HG03135 (cell line): ENCODE results near the gene SNPH.

Source experiments
- ATAC-seq: cut with Tn5 transposase; IDR thresholded peaks from one replicate; pipeline ENCODE4 v1.9.1; 2021; ENCODE audit warnings: mild to moderate bottlenecking, moderate library complexity; ENCODE audit not compliant: unreplicated experiment

SNPH gene

DNA sequence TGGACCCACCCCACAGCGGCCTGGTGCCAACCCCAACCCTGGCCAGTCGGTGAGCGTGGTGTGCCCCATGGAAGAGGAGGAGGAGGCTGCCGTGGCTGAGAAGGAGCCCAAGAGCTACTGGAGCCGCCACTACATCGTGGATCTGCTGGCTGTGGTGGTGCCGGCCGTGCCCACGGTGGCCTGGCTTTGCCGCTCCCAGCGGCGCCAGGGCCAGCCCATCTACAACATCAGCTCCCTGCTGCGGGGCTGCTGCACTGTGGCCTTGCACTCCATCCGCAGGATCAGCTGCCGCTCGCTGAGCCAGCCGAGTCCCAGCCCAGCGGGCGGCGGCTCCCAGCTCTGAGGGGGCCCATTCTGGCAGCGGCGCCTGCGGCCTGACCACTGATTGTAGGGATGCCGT is 39.6 kb downstream of the SNPH start:
- no peak for ATAC-seq

DNA sequence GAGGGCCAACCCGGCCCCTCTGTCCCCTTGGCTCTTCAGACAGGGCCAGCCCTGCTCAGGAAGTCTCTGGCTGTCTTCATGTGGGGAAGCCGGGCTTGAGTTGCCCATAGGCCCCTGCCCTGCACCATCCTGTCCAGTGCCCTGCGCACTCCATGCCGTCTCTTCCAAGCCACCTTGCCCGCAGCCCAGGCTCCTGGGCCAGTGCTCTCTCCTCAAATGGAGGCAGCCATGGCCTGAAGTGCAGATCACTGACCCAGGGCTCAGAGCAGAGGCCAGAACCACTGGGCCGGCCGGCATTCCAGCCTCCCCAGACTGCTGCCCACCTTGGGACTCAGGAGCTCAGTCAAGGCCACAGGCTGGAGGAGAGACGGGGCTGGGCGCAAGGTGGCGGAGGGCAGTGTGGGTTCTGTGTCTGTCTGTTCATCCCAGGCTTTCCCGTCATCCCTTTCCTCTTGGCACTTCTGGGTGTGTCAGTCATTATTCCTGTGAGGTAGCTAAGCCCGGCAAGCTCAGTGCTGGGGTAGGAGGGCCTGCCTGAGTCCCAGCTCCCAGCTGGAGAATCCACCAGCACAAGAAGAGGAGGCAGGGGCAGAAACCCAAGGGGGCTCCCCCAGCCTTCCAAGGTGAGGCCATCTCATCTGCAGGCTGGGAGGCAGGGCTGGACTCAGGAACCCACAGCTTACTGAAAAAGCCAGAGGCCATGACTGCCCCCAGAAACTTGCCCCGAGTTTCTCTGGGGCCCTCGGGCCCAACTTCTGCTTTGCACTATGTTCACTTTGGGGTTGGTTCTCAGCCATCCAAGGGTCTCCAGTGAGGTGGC is 40.4 kb downstream of the SNPH start:
- ATAC-seq, result no peak

DNA sequence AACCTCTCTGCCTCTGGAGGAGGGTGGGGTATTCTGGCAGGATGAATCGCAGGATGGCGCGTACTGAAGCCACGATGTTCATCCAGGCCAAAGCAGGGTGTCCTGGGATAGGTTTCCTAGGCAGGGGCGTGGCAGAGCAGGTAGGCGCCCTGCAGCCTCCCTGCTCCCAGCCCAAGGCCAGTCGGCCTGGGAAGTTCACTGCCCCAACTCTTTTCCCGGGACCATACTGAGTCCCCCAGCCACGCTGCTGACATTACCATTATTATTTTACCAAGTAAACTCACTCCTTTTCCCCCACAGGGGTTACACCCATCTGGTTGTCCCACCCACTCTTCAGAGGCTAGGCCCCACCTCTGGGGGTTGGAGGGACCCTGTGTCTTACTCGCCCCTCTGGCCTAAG is 41.1 kb downstream of the SNPH start:
- no peak for ATAC-seq

DNA sequence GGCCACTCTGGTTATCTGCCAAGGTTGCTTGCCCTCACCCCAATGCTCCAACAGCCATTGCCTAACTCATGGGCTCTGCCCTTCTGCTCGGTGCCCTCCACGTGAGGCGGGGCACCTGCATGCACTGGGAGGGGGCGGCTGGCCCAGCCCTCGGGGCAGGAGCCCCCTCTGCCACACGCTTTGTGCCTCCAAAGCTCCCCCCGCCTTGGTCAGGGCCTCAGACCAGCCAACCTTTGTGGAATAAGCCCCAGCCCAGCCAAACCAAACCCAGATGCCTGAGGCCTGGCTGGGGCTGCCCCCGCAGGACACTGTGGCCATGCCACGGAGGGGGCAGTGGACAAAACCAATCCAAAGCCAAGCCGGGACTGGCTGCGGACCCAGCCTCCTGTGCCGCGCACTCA is 41.5 kb downstream of the SNPH start:
- no peak for ATAC-seq

DNA sequence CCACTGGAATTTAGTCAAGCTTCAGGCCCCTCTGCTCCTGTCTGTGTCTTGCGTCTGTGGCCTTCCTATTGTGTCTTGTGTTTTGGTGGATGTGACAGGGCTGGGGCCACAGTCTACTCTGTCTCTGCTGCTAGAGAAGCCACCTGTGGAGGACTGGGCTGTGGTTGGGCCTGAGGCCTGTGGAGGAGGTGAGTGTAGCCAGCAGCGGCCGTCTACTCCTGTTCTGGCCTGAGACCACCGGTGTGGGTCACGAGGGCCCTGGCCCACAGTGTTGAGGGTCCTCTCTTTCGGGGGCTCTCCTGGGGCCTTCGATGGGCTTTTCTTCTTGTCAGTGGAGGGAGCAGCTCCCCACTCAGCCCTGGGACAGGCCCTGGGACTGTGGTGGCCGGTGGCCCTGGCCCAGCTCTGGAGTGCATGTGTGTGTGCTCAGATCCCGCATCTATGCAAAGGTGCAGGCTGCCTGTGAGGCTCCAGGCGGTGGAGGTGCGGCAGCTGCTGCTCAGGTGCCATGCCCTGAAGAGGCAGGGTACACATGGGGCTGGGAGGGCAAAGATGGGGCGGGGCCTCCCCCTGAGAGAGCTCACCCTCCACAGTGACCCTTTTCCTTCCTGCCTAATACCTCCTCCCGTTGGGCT is 42.1 kb downstream of the SNPH start:
- ATAC-seq, result no peak

DNA sequence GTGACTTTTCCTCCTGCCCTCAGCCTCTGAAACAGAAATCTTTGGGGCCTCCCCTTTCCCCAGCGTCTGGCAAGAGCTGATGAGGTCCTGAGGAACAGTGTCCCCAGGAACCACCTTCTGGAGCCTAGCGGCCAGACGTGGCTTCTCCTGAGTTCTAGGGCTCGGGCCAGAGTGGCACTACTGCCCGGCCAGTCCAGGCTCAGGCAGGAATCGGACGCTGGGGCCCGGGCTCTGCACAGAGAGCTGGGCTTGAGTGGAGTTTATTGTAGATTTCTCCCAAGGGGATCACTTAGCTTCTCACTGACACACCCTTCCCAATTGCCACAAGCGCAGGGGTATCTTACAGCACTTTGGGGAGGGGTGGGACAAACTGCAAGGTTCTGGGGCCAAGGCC is 42.6 kb downstream of the SNPH start:
- no peak for ATAC-seq

DNA sequence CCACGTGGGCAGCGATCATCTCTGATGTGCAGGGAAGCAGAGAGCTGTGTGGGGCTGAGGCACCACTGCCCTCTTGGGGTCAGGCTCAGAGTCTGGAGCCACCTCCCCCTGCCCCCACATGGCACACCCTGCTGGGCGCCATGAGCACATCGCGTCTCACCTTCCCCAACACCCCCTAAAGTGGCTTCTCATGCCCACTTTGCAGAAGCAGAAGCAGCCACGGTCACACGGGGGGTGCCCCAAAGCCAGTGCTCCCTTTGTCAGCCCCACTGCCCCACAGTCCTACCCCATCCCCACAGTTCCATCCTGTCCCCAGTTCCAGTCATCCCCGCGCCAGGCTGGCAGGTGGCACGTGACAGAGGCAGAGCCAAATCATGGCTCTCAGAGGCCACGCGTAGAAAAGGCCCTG is 43.3 kb downstream of the SNPH start:
- ATAC-seq, result no peak

DNA sequence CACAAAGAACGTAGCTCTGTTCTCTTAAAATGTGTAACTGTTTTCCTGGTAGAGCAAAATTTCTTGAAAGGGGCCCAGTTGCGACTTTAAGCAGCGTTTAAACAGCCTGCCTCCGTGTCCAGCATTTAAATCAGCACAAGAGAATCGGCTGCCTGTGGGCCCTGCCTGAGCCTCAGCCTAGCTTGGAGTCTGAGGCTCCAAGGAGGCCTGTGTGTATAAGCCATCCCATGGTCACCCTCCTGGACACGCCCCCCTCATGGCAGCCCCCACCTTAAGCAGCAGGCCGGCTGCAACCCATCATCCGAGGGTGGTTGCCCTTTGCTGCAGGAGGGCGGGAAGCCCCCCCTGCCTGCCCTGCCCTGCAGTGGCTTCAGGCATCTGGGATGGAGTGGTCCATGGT is 44.0 kb downstream of the SNPH start:
- no peak for ATAC-seq

DNA sequence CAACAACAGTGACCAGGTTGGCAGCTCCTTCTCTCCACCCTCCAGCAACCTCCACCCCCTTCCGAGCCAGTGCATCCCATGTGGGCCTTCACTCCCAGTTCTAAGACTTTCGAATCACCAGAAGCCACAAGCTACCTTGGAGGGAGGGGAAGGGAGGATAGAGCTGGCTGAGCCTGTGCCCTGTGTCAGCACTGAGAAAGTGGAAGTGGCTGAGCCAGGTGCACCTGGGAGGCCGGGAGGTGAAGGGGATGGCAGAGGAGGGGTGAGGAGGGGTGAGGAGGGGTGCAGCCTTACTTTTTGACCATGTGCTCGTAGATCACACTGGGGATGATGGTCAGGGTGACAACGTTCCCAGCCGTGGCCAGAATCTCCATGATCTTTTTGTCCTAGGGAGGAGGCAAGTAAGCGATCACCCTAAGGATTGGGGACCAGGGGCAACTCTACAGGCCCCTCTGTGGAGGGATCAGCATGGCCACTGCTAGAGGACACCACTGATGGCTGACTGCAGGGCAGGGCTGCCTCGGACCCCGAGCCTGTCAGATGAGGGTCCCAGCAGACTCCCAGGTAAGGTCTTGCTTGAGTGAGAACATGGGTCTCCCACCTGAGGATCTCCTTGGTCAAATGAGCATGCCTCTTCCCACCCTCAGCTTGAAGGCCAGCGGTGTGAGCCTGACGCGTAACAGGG is 44.6 kb downstream of the SNPH start:
- ATAC-seq, result no peak

DNA sequence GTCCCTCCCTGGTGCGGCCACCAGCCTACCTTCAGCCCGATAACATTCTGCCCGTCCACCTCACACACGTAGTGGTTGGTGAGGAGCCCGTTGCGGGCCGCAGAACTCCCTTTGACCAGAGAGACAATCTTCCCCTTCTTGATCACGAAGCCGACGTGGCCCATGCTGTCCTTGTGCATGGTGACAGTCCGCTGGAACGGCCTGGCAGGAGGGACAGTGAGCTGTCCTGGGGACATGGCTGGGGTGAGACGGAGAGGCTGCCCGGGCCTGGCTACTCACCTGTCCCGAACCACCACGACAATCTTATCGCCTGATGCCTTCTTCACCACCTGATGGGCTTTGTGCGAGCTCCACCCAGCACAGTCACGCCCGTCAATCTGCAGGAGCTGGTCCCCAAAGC is 46.2 kb downstream of the SNPH start:
- no peak for ATAC-seq

DNA sequence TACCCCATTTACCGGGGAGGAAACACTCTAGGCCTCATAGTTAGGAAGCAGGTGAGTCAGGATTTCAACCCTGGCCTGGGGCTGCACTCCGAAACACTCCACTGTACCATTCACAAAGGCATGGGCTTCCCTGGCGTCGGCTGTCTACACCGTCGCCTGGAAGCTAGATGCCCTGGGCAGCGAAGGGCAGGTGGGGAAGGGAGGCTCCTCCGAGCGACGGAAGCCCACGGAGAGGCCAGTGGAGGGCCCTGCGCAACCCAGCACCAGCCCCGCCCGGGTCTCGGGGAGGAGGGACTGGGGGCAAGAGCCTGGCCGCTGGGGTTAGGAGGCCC is 46.8 kb downstream of the SNPH start:
- no peak for ATAC-seq

DNA sequence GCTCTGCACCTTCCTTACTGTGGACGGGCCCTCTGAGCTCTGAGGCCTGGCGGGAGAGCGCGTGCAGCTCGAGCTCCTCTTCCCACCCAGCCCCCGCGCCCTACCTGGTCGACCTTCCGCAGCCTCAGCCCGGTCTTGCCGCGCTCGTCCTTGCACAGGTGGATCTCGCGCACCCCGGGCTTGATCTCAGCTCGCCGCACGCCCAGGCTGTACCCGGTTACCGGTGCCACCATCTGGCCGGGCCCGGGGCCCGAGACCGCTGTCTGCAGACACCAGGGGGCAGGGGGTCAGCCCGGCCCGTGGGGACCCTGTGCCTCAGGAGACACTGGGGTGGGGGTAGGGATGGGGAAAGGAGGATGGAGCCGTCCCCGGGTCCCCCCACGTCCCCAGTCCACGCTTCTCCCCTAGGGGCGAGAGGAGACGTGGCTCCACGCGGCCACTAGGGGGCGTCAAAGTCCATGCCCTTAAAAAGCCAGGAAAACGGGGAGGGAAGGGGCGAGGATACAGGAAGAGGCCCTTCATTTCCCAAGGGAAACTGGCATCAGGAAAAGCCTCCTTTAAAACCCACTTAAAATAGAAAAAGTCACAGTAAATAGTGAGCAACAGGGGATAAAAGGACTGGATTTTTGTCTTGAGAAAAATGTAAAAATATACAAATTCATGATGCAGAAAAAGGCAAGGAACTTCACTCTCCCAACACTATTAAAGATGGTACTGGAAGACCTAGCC is 47.3 kb downstream of the SNPH start:
- ATAC-seq, result no peak

DNA sequence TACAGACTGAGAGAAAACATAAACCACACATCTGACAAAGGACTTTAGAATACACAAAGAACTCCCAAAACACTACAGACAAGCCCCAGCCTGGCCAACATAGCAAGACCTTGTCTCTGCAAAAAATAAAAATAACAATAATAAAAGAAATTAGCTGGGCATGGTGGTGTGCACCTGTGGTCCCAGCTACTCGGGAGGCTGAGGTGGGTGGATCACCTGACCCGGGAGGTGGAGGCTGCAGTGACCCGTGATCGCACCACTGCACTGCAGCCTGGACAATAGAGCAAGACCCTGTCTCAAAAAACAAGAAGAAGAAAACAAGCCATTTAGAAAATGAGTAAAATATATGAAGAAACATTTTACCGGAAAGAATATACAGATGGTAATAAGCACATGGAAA is 49.7 kb downstream of the SNPH start:
- no peak for ATAC-seq

DNA sequence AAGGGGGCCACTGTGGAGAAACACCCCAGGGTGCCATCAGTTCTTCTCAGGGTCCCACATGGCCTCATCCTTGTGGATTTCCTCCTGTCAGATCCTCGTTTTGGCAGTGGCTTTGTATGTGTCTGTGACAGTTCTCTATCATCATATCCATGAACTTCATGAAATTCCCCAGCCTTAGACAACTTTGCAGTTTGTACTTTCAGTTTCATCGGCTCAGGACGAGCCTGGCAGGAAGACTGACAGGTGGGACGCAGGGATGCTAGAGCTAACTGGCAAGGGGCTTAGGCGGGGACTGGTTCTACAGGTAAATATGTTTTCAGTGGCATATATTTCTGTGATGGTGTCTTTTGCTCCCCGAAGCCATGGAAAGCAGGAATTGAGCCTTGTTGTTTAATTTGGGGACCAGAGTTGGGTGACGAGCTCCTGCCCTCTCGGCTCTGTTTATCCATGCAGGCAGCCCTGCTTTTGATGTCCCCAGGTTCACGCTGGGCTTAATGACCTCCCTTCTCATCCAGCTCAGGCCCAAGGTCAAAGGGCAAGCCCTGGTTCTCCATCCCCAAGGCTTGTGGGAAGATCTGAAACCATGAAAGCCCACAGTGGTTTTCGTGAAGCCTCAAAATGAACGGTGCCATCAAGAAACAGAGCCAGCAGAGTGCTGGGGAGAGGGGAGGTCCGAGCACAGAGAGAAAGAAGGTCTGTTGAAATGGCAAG is 51.6 kb downstream of the SNPH start:
- no peak for ATAC-seq

DNA sequence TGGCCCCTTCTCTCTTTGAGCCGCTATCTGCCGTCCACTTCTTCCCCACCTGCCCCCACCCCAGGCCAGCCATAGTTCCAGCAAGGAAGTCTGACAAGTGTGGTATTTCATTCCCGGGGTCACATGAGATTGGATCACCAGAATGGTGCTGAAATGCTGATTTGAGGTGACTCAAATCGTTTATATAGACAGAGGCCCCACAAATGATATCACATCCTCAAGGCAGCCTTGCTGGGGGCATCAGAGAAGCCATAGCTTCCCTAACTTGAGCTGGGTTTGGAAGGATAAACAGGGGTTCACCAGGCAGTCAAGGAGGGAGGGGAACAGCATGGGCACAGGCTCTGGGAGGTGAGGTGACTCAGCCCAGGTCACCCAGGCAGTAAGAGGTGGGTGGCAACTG is 53.0 kb downstream of the SNPH start:
- no peak for ATAC-seq

DNA sequence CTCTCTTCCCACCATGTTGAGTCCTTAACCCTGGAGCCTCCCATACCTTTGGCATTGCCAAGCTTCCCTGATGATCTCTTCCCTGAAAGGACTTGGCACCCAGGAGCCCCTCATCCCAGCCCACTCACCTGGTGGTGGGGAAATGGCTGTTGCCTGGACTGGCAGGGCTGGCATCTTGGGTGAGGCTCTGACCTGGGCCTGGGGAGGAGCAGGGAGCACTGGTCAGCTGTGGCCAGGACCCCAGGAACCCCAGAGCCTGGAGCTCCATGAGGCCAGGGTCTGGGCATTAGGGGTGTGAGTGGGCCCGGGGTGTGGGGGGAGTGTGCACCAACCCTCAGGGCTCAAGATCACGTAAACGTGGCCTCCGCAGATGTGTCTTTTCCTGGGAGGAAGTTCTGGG is 53.4 kb downstream of the SNPH start:
- no peak for ATAC-seq

DNA sequence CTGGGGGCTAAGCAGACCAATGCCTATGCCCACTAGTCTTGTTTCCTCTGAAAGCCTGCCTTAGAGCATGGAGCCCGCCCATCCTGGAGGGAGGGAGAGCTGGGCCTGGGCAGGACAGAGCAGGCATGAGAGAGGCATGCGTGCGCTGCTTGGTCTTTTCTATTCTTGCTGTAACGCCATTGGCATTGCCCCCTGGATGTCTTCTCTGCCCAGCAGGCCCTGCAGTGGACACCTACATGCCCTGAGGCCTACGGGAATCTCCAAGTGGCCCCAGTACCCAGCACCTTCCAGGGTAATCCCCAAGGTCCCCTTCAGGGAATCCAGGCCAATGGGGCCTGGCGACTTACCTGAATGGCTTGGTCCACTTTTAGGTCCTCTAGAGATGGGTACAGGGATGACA is 53.9 kb downstream of the SNPH start:
- no peak for ATAC-seq

DNA sequence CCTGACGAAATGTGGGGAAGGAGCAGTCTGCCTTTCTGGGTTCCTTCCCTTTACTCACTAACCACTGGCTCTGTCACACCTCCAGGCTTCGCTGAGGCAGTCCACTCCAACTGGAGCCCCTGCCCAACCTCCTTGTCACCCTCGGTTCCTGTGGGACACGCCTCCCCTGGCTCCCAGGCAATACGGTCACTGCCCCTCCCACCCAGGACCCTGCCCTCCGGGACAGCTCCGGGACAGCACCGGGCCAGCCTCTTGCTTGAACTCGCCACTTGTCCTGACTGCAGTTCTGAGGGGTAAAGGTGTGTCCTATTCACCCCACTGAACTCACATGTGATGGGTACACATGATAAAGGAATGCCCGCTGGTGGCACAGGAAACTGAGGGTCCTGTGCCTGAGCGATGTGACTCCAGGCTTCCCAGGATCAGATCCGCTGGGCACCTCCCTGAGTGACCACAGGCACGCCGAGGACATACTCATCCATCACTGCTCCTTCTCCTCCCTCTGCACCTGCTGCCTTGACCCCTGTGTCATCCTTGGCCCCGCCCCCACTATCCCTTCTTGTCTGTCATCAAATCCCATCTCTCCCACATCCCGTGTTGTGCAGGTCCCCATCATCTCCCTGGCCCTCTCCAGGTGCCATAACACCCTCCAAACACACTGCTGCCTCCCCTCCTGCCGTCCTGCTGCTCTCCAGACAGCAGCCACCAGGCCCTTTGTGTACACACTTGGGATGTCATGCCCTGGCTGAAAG is 55.0 kb downstream of the SNPH start:
- no peak for ATAC-seq

DNA sequence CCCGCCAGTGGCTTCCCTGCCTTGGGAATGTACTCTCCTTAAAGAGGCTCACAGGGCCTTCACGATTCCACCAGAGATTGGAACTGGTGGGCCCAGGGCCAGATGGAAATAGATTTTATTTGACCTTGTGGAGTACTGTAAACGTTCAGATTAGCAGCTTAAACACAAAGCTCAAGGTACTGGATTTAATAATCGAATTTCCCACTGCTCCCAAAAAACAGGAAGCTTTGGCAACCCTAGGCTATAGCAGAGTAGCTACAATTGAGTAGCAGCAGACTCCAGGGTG is 55.5 kb downstream of the SNPH start:
- no peak for ATAC-seq

DNA sequence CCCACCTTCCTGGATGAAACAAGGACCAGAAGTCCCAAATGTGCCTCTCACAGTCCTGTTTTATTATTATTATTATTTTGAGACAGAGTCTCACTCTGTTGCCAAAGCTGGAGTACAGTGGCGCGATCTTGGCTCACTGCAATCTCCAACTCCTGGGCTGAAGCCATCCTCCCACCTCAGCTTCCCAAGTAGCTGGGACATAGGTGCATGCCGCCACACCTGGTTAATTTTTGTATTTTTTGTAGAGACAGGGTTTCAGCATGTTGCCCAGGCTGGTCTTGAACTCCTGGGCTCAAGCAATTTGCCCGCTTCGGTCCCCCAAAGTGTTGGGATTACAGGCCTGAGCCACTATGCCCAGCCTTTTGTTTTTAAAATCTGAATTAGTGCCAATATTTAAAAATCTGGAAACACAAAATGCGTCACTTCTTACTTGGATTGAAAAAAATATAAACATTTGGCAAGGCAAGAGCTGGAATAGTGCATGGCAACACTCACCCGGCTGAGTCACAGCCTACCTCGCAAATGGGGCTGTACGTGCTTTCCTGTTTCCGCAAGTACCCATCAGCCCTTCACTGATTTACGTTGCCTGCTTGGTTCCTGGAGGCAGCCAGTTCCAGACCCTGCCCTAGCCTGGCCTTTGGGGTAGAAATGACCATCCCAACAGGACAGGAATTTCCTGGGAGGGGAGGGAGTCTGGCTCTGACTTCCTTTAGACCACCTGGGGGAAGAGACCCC is 56.6 kb downstream of the SNPH start:
- no peak for ATAC-seq
